ENCODE data around the gene AKIRIN2.
"Not testable (repeated sequence)": the region's sequence is repeated elsewhere in the genome, so short reads cannot be mapped to it uniquely, and the experiment has no call there.

AKIRIN2 gene

DNA sequence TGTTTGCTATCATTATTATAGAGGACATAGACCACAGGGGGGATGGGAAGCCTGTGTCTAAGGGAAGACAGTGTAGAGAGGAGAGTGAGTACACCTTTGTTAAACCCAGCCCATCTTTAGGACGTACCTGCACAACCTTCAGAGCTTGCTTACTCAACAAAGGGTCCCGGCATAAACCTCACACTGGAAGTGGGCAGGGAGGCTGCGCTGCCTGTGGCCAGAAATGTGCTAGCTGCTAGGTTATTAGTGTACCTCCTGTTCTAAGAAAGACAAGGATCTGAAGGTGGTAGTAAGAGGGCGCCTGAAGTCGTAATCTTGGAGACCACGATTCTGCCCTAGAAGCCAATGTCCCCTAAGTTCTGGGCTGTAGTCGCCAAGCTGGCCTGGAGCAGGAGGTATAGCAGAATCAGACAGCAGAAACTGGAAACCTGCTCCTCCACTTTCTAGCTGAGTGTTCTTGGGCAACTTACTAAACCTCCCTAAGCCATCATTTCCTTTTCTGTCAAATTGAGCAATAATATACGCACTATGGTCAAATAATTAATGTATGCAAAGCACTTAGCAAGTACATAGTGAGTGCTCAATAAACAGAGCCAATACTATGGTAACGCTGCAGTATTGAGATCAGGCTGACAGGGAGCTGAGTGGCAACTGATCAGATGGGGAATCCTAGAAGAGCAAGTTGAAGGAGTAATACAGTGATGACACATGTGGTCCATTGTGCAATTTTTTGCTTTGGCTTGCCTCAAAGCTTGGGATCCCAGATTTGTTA lies 16.8 kb upstream of the AKIRIN2 start:
- FAIRE-seq: no peak

DNA sequence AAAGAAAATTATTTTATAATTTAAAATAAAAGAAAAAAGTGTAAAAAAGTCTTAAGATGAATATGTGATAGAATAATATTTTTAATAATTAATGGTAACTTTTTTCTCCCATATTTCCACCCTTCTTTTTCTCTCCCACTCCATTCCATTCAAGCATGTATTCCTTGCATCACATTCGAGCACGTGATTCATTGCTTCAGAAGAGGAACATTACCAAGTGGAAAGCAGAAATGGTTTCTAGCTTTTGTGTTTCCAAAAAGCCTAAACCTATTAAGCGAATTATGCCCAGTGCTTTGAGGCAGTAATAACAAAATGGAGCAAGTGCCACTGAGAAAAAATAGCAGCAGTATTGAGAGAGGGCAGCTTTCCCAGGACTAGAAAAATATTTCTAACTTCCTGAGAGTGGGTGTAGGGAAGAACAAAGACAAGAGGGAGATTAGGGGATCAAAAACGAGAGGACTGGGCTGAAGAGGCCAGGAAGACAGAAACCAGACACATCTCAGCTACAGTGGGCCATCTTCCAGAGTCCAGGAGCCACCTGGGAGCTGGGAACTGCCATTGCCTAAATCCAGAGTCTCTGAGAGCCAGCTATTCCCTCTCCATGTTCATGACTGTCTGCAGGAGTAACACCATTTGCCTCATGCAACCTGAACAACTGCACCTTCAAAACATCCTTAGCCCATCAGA lies 15.0 kb upstream of the AKIRIN2 start:
- FAIRE-seq: no peak

DNA sequence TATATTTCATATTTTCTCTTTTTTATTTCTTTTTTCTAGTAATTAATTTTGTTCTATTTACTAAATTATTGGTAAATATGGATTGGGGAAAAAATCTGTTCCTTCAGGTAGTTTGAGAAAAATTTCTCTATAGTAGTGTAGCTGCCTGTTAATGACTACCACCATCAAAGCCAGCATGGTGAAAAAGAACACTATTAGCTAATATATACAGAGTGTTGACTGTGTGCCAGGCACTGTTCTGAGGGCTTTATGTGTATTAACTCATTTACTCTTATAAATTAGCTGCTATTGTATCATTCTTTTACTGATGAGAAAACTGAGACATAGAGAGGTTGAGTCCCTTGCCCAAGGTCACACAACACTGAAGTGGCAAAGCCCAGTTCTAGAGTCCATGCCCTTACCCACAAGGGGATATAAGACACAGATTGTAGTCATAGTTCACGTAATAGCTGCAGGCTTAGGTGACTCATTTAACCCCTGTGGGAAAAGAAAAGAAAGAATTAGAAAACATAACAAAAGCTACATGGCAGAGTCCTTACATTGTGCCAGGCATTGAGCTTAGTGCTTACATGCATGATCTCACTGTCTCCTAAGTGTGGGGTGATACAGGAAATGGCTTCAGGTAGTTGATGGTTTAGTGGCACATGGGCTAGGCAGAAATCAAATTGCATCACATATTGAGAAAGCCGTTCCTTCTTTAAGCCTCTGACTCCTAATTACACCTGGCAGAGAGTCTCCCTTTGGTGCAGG lies 12.2 kb upstream of the AKIRIN2 start:
- no peak for FAIRE-seq

GRCh38 chr6:87712713-87713112 lies 10.7 kb upstream of the AKIRIN2 start:
- not testable (repeated sequence) for FAIRE-seq

GRCh38 chr6:87710090-87710489 lies 8.1 kb upstream of the AKIRIN2 start:
- no peak for FAIRE-seq

- not testable (repeated sequence) for FAIRE-seq
Measured at GRCh38 chr6:87708581-87709427, 6.8 kb upstream of the AKIRIN2 start.

- no peak for FAIRE-seq
Measured at GRCh38 chr6:87706187-87706966, 4.3 kb upstream of the AKIRIN2 start.

DNA sequence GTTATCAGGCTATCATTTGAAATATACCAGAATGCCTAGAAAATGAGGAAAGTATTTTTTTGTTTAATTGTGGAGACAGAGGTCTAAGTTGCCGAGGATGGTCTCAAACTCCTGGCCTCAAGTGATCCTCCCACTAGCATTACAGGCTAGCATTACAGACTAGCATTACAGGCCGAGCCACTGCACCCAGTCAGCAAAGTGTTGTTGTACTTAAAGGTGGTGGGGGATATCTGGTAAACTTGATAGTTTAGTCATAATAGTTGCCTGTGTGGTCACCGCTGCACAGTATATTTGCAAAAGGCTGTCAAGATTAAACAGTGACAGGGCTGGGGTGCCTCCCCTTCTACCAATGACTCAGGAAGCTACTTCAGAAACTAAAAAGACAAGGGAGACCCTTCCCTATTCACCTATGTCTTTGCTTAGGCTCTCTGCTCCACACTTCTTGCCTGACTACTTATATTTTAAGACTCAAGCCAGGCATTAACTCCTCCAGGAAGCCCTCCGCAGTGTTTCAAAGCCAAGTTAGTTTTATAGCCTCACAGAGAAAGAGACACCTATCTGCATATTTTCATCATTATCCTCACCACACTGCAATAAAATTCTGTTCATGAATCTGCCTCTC lies 3.1 kb upstream of the AKIRIN2 start:
- no peak for FAIRE-seq

DNA sequence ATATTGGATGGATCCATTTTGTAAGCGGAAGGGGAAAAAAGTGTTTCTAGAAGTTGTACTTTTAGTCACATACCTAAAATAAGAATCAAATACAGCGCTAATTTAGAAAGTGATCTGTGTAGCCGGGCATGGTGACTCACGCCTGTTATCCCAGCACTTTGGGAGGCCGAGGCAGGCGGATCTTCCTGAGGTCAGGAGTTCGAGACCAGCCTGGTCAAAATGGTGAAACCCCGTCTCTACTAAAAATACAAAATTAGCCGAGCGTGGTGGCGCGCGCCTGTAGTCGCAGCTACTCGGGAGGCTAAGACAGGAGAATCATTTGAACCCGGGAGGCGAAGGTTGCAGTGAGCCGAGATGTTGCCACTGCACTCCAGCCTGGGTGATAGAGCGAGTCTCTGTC lies 1.0 kb upstream of the AKIRIN2 start:
- FAIRE-seq: not testable (repeated sequence)

DNA sequence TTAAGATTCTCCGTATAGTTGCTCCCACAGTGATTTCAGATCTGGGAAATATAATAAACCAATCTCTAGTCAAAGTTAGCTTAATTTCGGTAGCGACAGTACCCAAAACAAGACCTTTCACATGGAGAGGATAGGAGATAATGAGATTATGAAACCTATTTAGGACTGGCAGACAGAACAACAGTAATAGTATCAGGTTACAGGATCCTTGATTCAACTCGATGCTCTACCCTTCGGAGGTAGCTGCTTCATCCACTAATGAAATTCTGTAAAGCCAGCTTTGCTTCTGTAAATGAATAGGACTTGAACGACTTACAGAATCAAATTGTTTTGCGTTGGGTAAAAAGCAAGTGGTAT lies 534 bp upstream of the AKIRIN2 start:
- FAIRE-seq: no peak

DNA sequence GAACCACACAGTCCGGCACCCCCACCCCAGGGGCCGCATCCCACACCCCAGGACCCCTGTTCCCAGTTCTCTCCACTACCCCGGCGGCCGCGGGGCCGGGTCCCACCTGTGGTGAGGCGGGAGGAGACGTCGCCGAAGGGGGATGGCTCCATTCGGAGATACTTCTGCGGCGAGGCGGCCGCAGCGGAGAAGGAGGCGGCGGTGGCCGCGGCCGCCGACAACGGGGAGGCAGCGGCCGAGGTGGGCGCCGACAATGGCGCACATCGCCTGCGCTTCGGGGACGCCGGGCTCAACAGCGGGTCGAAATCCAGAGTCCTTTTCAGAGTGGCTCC lies 723 bp downstream of the AKIRIN2 start:
- FAIRE-seq: no peak

DNA sequence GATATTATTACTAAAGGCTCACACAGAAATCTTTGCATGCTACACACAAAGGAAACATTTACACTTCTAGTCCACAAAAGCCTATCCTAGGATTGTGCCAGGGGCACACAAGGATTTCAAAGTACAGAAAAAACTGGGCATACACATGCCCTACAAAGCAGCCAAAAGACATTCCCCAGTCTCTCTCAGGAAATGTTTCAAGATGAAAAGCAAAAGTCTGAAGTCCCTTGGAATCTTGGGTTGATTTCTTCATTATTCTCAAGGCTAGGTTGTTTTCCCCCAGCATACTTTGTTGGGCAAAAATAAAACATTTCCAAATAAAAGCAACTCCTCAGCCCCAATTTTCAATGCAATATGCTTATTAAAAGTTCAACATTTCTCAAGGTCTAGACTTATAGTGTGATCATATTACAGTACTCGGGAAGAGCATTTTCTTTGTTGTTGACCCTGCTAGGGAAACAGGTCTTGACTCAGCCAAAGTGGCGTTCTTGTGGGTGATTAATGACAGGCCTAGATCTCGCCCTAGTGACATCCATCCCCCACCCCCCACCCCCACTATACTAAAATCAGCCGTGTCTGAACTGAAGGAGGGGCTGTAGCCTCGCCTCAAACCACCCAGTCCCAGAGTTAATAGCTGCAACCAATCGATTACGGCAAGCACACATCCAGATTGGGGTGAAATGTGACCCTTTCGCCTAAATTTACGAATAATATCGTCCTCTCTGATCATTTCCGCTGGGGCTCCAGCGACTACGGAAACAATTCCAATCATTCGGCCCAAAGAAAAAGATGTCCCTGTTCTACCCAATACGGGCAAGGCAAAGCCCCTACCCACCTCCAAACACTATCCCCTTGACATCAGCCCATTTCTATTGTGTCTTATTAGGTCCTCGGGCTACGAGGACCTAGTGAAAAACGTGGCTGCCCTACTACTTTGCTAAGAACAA lies 1.4 kb downstream of the AKIRIN2 start:
- FAIRE-seq: no peak

- no peak for FAIRE-seq
Measured at GRCh38 chr6:87699576-87699975, 2.5 kb downstream of the AKIRIN2 start.

- FAIRE-seq: peak; percentile 4
Measured at GRCh38 chr6:87698547-87699006, 3.5 kb downstream of the AKIRIN2 start.

DNA sequence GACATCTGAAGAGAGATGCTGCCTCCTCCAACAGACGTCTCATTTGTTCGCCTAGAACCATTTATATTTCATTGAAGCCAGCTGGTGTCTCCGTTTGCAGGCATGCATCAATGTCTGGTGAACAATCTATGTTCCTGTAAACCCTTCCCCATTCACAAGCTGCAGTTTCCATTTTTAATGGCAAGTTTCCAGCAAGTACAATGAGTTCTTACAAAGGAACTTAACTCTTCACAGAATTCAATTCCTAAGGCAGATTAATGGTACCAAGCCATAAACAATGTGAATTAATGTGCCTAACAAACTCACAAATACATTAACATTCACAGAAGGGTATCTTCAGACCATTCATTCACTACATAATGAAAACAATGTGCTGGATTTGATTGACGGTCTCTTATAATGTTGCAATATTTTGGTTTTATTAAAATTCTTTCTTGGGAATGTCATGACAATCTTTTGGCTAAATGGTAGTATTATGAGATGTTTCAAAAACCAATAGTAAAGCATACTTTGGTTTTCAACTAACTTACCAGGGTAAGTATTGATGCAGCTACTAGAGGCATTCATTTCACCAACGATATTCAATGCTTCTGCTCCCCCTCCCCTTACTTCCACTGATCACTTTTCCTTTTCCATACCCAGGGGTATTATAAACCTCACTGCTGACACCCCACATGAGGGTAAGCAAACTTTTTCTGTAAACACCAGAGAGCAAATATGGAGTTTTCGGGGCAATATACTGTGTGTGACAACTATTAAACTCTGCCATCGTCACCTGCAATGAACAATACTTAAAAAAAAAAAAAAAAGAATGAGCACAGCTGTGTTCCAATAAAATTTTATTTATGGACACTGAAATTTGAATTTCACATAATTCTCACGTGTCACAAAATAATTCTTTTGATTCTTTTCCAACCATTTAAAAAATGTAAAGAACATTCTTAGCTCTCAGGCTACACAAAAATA lies 4.2 kb downstream of the AKIRIN2 start:
- FAIRE-seq: no peak

DNA sequence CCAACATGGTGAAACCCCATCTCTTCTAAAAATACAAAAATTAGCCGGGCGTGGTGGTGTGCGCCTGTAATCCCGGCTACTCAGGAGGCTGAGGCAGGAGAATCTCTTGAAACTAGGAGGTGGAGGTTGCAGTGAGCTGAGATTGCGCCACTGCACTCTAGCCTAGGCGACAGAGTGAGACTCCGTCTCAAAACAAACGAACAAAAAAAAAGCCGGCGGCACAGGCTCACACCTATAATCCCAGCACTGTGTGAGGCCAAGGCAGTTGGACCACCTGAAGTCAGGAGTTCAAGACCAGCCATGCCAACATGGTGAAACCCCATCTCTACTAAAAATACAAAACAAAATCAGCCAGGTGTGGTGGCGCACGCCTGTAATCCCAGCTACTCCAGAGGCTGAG lies 5.2 kb downstream of the AKIRIN2 start:
- not testable (repeated sequence) for FAIRE-seq

DNA sequence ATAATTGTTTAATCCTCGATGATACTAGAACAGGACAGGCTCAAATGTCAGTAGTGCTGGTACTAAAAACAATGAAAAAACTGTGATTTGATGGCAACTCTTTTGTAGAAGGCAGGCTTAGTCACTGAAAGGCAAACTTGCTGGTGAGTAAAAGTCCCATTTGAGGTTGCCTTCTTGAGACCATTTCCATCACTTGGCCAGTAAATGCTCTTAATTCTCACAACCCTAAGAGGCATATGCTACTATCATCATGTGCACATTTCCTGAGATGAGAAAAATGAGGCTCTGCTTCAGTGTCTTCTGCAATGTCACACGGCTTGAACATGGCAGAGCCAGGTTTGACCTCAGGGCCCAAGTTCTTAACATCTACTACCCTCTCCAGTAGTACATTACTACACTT lies 9.9 kb downstream of the AKIRIN2 start:
- no peak for FAIRE-seq

GRCh38 chr6:87690441-87690840 lies 11.6 kb downstream of the AKIRIN2 start:
- no peak for FAIRE-seq

- FAIRE-seq: not testable (repeated sequence)
Measured at GRCh38 chr6:87687893-87688292, 14.1 kb downstream of the AKIRIN2 start.

Measured in endometrium (tissue), 2 donors.